SK-N-SH (cell line): ENCODE measurements around the gene ANKRD2. TPM values are rescaled to one million over a fixed set of nuclear protein-coding genes. Genes with fewer than 3 reads are reported as not detected.

ENCODE experiments used
- CTCF ChIA-PET: fragments of 300-600, 350-600 bp; formaldehyde crosslinking; extraction: SDS; loops from one replicate; lab custom pipeline; 2021; lab: Yijun Ruan, JAX
- POLR2A ChIA-PET: fragments of 350-600 bp; sonication (Branson Sonifier 250); formaldehyde crosslinking; extraction: SDS; loops from one replicate; lab custom pipeline; 2020; ENCODE audit warnings: antibody characterized with exemption, inconsistent platforms; lab: Yijun Ruan, JAX
- DNase-seq: peaks from one replicate; pipeline ENCODE4 v3.0.0; 2012
- H2AFZ ChIP-seq: fragments of 200-600 bp; sonication (generic); 2 replicates; pipeline ENCODE4 v1.8.1; 2016; ENCODE audit warnings: antibody characterized with exemption, mild to moderate bottlenecking, low read depth
- H3F3A ChIP-seq: fragments of 200-600 bp; sonication (generic); replicated peaks from 2 replicates; pipeline ENCODE3; 2016; ENCODE audit warnings: antibody characterized with exemption, mild to moderate bottlenecking; ENCODE audit not compliant: insufficient read depth
- H3K27ac ChIP-seq, 2 experiments: fragments of 200-500 bp in 1 of 2; fragments of 200-600 bp in 1 of 2; sonication (Bioruptor generic) in 1 of 2; sonication (generic), shearing (Covaris generic) in 1 of 2; 2 replicates each; pipeline versions ENCODE4 v1.5.1 to v1.6.1; 2014 to 2016; ENCODE audit warnings: low read depth in 2 of 2, inconsistent platforms in 1 of 2, low read length in 1 of 2, mild to moderate bottlenecking in 1 of 2, mixed read lengths in 1 of 2
- H3K27me3 ChIP-seq: fragments of 200-600 bp; sonication (generic), shearing (Covaris generic); 2 replicates; pipeline ENCODE4 v1.6.1; 2016; ENCODE audit warnings: mixed run types; ENCODE audit not compliant: insufficient read depth
- H3K36me3 ChIP-seq, 2 experiments: fragments of 200-500 bp in 1 of 2; fragments of 200-600 bp in 1 of 2; sonication (Bioruptor generic) in 1 of 2; sonication (generic) in 1 of 2; replicated peaks in 1 of 2; 2 replicates each; pipeline versions ENCODE3 to v1.5.1; 2014 to 2016; ENCODE audit warnings: low read length in 1 of 2, mild to moderate bottlenecking in 1 of 2; ENCODE audit not compliant: insufficient read depth in 2 of 2, control insufficient read depth in 1 of 2
- H3K4me1 ChIP-seq, 2 experiments: fragments of 200-500 bp in 1 of 2; fragments of 200-600 bp in 1 of 2; sonication (Bioruptor generic) in 1 of 2; sonication (generic), shearing (Covaris generic) in 1 of 2; 2 replicates each; pipeline versions ENCODE4 v1.5.1 to v1.6.1; 2014 to 2016; ENCODE audit warnings: low read depth in 1 of 2, low read length in 1 of 2, mixed run types in 1 of 2; ENCODE audit not compliant: insufficient read depth in 2 of 2, control insufficient read depth in 1 of 2
- H3K4me2 ChIP-seq: fragments of 200-600 bp; sonication (generic), shearing (Covaris generic); 2 replicates; pipeline ENCODE4 v1.6.1; 2017; ENCODE audit warnings: mixed run types
- H3K4me3 ChIP-seq, 2 experiments: fragments of 200-500 bp in 1 of 2; fragments of 200-600 bp in 1 of 2; sonication (Bioruptor generic) in 1 of 2; sonication (generic), shearing (Covaris generic) in 1 of 2; 2 replicates each; pipeline versions ENCODE4 v1.5.1 to v1.8.1; 2014 to 2016; ENCODE audit warnings: low read depth in 2 of 2, inconsistent platforms in 1 of 2, low read length in 1 of 2, mild to moderate bottlenecking in 1 of 2, mixed read lengths in 1 of 2, moderate library complexity in 1 of 2
- H3K79me2 ChIP-seq: fragments of 200-600 bp; sonication (generic); 2 replicates; pipeline ENCODE4 v1.8.1; 2017; ENCODE audit warnings: mild to moderate bottlenecking; ENCODE audit not compliant: insufficient read depth
- H3K9ac ChIP-seq: fragments of 200-600 bp; sonication (generic); 2 replicates; pipeline ENCODE4 v1.6.1; 2017; ENCODE audit warnings: mixed run types
- H3K9me2 ChIP-seq: fragments of 200-600 bp; sonication (generic); 2 replicates; pipeline ENCODE4 v1.6.1; 2017; ENCODE audit warnings: mixed run types
- H3K9me3 ChIP-seq: fragments of 200-600 bp; sonication (generic); 2 replicates; pipeline ENCODE4 v1.6.1; 2017; ENCODE audit warnings: mixed run types, mild to moderate bottlenecking, moderate library complexity
- H4K20me1 ChIP-seq: fragments of 200-600 bp; sonication (generic); 2 replicates; pipeline ENCODE4 v1.6.1; 2017; ENCODE audit warnings: mild to moderate bottlenecking, mixed run types; ENCODE audit not compliant: insufficient read depth
- CTCF ChIP-seq: fragments of 200-600 bp; sonication (generic); IDR thresholded peaks from 2 replicates; pipeline ENCODE4 v1.6.1; 2017; ENCODE audit warnings: antibody characterized with exemption, mild to moderate bottlenecking, moderate library complexity
- EP300 ChIP-seq, 2 experiments: IDR thresholded peaks; 2 replicates each; pipeline versions ENCODE4 v1.4.0 to v1.6.1; 2012; ENCODE audit warnings: borderline replicate concordance in 1 of 2, low read depth in 1 of 2, low read length in 1 of 2
- EZH2phosphoT487 ChIP-seq: fragments of 200-600 bp; sonication (generic); IDR thresholded peaks from 2 replicates; pipeline ENCODE4 v1.6.1; 2017; ENCODE audit warnings: low read depth, mixed run types, mild to moderate bottlenecking, antibody characterized with exemption, moderate library complexity, borderline replicate concordance
- FOXJ3 ChIP-seq: sonication (generic); formaldehyde crosslinking; IDR thresholded peaks from 2 replicates; pipeline ENCODE4 v1.5.1; 2020; ENCODE audit warnings: mild to moderate bottlenecking, missing genetic modification reagents
- GABPA ChIP-seq: IDR thresholded peaks from 2 replicates; pipeline ENCODE4 v1.4.0; 2012; ENCODE audit warnings: low read depth, mild to moderate bottlenecking
- GATA2 ChIP-seq: sonication (generic); formaldehyde crosslinking; IDR thresholded peaks from 2 replicates; pipeline ENCODE4 v1.5.0; 2020; ENCODE audit warnings: mild to moderate bottlenecking, missing genetic modification reagents
- JUND ChIP-seq: IDR thresholded peaks from 2 replicates; pipeline ENCODE4 v1.4.0; 2012
- MXI1 ChIP-seq: IDR thresholded peaks from 2 replicates; pipeline ENCODE4 v1.6.1; 2012; ENCODE audit warnings: mild to moderate bottlenecking, low read depth, low read length, improper control_type of control experiment
- PBX3 ChIP-seq: IDR thresholded peaks from 2 replicates; pipeline ENCODE4; 2012
- RCOR1 ChIP-seq: fragments of 150-350 bp; IDR thresholded peaks from 2 replicates; pipeline ENCODE4 v1.6.1; 2017; ENCODE audit warnings: antibody characterized with exemption, low read length
- TEAD4 ChIP-seq: IDR thresholded peaks from 2 replicates; pipeline ENCODE4 v1.4.0; 2012; ENCODE audit warnings: mild to moderate bottlenecking, borderline replicate concordance; ENCODE audit not compliant: insufficient read depth
- USF1 ChIP-seq: IDR thresholded peaks from 2 replicates; pipeline ENCODE4 v1.4.0; 2012; ENCODE audit warnings: low read depth, borderline replicate concordance
- WGBS: methylation state at CpG from one replicate; pipeline ENCODE4 v1.1.6; 2017; ENCODE audit warnings: low lambda C conversion rate; 5-methylcytosine and 5-hydroxymethylcytosine counted together
- polyA plus RNA-seq, 3 experiments: library from polyadenylated mRNA; depleted of rRNA; stranded (reverse); fragments of >200 nt; gene quantifications; 2 replicates each; pipeline ENCODE4 v1.2.3, GENCODE V29; 2012

ANKRD2 gene
- polyA plus RNA-seq, 1 of the 3 experiments (the other 2 are of a cell fraction) = 0.72 TPM

GRCh38 chr10:97570789-97571471 lies 1.6 kb upstream of the ANKRD2 start:
- no peaks in the 10 kb centered on the region for H3K27me3 ChIP-seq
- no peaks in the 10 kb centered on the region for H3K9me3 ChIP-seq
- H4K20me1 ChIP-seq = no peaks in the 10 kb centered on the region
- ChIA-PET CTCF (interaction anchor here (1.1 to 9.4 kb wide), 16 partner anchors 14 to 161 kb away, joined by 3 to 64 read pairs (median 5); partner anchors contain the start of gene HOGA1), POLR2A (interaction anchor here (1.0 kb wide), 1 partner anchor 173 kb away, joined by 3 read pairs; no protein-coding TSS in a partner anchor)
- peaks cover 21 to 35% of the 10 kb centered on the region in 2 experiments; a peak in 3 of 4 replicates for H3K4me1 ChIP-seq
- peak overlapping the region in 1 of 2 experiments; percentile 74; a peak in 2 of 4 replicates for H3K27ac ChIP-seq
- peak; percentile 74 for DNase-seq
- WGBS = 58% methylated on average over 3 of the region's 5 CpGs
- H3K79me2 ChIP-seq = no peaks in the 10 kb centered on the region
- H3K4me3 ChIP-seq = no peak overlapping the region
- no peak overlapping the region for H3K4me2 ChIP-seq
- H3K36me3 ChIP-seq = peaks cover 0 to 6% of the 10 kb centered on the region in 2 experiments
- peak; percentile 60; the same call in 1 of the 2 replicates for TF ChIP-seq MXI1
- no peak for TF ChIP-seq FOXJ3 (CRISPR knock-in tag)
- TF ChIP-seq RCOR1 = peak; percentile 94
- no peak for TF ChIP-seq USF1
- peak; percentile 71 for TF ChIP-seq GATA2 (CRISPR knock-in tag)
- no peak for TF ChIP-seq PBX3
- TF ChIP-seq JUND = no peak
- no peak for TF ChIP-seq GABPA
- TF ChIP-seq TEAD4 = no peak
- peak in 1 of 2 experiments; percentile 24; a peak in 1 of 4 replicates for TF ChIP-seq EP300 (IDR thresholded peaks at IDR 0.05; ENCODE audit: borderline replicate concordance in 1 of 2, low read depth in 1 of 2, low read length in 1 of 2)
- no peak for TF ChIP-seq EZH2phosphoT487
- TF ChIP-seq CTCF = no peak
- H3F3A ChIP-seq = peaks cover 25% of the 10 kb centered on the region
- H3K9ac ChIP-seq = no peak overlapping the region
- H2AFZ ChIP-seq = no peak overlapping the region
- H3K9me2 ChIP-seq = no peaks in the 10 kb centered on the region
